Cortex of kidney (tissue), 1 donor: ENCODE data around the gene AFDN.

Source experiments
- DNase-seq: peaks from one replicate; lab custom pipeline; 2025; lab: John Stamatoyannopoulos, UW

Gene AFDN

GRCh38 chr6:167866642-167867041, 39.9 kb downstream of the AFDN start:
- DNase-seq: no peak

GRCh38 chr6:167870321-167870720, 43.6 kb downstream of the AFDN start:
- DNase-seq: no peak

- no peak for DNase-seq
These were observed 46.0 kb downstream of the AFDN start for GRCh38 chr6:167872538-167873210.

GRCh38 chr6:167877994-167878779, 51.5 kb downstream of the AFDN start:
- DNase-seq: no peak

GRCh38 chr6:167879612-167880011, 52.9 kb downstream of the AFDN start:
- no peak for DNase-seq

GRCh38 chr6:167881327-167881726, 54.6 kb downstream of the AFDN start:
- DNase-seq: no peak

GRCh38 chr6:167882244-167882643, 55.5 kb downstream of the AFDN start:
- DNase-seq: no peak

- no peak for DNase-seq
These were observed 61.4 kb downstream of the AFDN start for GRCh38 chr6:167888098-167888497.

GRCh38 chr6:167892835-167893815, 66.4 kb downstream of the AFDN start:
- DNase-seq: no peak

- no peak for DNase-seq
These were observed 68.3 kb downstream of the AFDN start for GRCh38 chr6:167894965-167895364.

- no peak for DNase-seq
These were observed 69.9 kb downstream of the AFDN start for GRCh38 chr6:167896648-167897047.

GRCh38 chr6:167898673-167899311, 72.1 kb downstream of the AFDN start:
- no peak for DNase-seq

GRCh38 chr6:167904791-167905190, 78.1 kb downstream of the AFDN start:
- no peak for DNase-seq

- DNase-seq: no peak
These were observed 80.2 kb downstream of the AFDN start for GRCh38 chr6:167906899-167907298.

GRCh38 chr6:167907837-167908681, 81.3 kb downstream of the AFDN start:
- DNase-seq: no peak

- DNase-seq: no peak
These were observed 83.3 kb downstream of the AFDN start for GRCh38 chr6:167910007-167910406.

GRCh38 chr6:167910652-167911051, 83.9 kb downstream of the AFDN start:
- DNase-seq: no peak

- no peak for DNase-seq
These were observed 85.8 kb downstream of the AFDN start for GRCh38 chr6:167912494-167912893.

GRCh38 chr6:167913699-167914098, 87.0 kb downstream of the AFDN start:
- DNase-seq: no peak

GRCh38 chr6:167915139-167915538, 88.4 kb downstream of the AFDN start:
- no peak for DNase-seq
